Measurements from ENCODE around the gene BTLA.

DNA sequence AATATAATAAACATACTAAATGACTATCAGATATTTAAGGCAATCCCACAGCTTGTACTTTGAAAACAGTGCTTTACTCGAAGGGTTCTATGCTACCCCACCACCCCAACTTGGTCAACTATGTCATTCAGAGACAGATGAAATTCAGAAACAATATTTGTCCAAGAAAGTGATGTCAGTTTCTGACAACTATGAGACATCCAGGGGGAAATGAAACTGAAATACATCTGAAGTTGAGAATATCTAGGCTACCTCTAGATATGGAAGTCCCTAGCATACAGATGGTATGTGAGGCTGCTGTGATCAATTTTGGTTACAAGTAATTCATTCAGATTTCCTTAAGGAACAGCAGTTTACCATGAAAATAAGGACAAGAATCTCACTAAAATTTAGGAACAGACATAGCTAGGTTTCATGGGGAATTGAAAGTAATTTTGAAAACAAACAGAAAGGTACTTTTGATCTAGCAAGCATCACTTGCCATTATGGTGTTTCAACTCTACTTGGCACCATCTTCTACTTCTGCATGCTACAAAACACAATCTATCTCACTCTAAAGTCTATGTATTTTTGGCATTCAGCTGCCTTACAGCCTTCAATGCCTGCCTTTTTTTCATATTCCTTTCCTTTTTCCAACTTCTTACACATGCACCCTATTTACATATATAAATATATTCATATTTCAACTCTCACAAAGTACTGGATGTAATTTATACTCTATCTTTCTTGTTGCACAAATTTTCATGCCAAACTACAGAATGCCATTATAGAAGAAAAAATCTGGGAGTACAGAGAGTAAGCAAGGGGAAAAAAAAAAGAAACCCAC lies 40.8 kb upstream of the BTLA start:
- TF ChIP-seq LEF1 (IDR thresholded peaks at IDR 0.05; ENCODE audit: borderline replicate concordance) (no peak), FOXM1 (IDR thresholded peaks at IDR 0.05; ENCODE audit: borderline replicate concordance) (no peak), FOXK2 (IDR thresholded peaks at IDR 0.05) (no peak), SUZ12 (IDR thresholded peaks at IDR 0.05) (no peak), SP1 (IDR thresholded peaks at IDR 0.05) (no peak), ARNT (IDR thresholded peaks at IDR 0.05) (no peak), ELF4 (IDR thresholded peaks at IDR 0.05) (no peak), FOXA1 (IDR thresholded peaks at IDR 0.05) (no peak)

Measured in HEK293T (cell line).